Measurements from ENCODE around the gene FLRT1.

GRCh38 chr11:64018310-64018709, 17.4 kb upstream of the FLRT1 start:
- TF ChIP-seq CTCF (IDR thresholded peaks at IDR 0.05; ENCODE audit: insufficient read depth, low read length, poor library complexity, severe bottlenecking) (no peak), EZH2phosphoT487 (conservative IDR thresholded peaks at IDR 0.05; ENCODE audit: low read length) (no peak)

Measured in SU-DHL-6 (cell line).